ENCODE data around the gene EXOC2.

EXOC2 gene

DNA sequence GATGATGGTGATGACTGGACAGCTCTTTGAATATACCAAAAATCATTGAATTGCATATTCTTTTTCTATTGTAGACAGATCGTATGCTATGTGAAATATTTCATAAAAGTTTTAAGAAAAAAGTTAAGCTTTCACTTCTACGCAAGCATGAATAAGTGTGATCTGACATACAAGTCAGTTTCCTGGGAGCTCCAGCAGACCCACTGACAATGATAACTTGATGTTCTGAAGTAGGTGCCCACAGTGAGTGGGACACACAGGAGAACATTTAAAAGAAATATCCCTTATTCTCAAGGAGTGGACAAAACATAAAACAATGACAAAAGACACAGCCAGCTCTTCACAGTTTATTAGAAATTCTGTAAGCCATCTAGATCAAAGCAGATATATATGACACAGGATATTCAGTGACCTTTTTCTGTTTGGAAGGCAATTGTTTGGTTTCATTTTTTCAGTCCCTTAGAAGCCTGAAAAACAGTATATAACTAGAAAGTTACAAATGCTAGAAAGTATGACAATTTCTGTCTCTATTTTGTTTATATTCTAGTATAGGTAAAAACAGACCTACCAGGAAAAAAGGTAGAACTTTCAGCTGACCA lies 200.0 kb downstream of the EXOC2 start:
- DNase-seq, result no peak

DNA sequence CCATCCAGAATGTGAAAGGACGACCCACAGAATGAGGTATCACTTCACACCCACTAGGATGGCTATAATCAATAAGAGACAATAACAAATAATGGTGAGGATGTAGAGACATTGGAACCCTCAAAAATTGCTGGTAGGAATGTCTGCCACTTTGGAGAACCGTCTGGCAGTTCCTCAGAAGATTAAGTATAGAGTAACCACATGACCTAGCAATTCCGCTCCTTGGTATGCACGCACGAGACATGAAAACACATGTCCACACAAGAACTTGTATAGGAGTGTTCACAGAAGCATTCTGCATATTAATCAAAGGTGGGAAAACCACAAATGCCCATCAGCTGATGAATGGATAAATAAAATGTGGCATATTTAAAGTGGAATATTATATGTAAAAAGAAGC lies 200.8 kb downstream of the EXOC2 start:
- DNase-seq, result no peak

DNA sequence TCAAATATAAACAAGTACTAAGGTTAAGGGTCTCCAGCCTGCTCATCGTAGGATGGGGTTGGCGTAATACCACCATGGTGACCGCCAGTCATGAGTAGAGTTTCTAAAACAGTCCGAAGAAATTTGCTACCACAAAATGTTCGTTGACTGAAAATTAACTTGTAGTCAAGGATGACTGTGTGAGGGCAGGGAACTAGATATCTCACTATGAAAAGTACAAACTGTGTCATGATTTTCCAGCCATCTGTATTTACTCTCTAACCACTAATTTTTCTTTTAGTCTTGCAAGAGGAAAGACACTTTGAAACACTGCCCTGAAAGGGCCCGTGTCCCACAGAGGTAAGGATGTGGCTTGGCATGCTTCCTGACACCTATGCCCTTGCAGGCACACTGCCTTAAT lies 201.7 kb downstream of the EXOC2 start:
- no peak for DNase-seq

DNA sequence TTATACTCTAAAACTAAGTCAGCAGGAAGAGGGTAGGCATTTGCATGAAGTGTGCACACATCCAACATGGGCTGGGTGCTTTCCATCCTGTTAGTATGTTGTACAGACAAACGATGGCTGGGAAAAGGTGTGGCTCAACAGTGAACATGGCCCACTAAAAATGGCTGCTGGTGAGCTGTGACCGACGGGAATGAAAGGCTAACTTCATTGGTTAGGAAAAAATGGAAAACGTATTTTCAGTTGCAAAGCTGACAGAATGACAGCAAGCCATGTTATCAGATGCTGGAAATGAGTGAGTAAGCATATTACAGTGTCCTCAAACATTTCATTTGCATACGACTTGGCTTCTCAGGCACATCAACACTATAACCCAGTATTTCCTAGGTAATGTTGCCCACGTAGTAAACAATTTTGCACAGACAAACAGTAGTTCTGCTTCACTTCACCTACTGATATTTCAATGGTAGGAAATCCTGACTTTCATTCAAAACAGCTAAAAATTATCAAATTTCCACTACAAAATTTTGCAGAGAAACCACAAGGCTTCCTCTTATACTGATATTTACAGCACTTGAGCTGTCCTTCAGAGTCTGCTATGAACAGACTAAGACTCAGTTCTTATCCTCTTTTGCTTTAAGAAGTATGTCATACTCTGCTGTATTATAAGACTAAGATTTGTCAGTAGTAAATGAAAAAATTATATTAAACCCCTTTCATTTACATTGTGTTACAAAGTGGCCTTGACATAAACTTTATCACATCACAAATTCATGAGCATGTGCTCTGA lies 202.5 kb downstream of the EXOC2 start:
- no peak for DNase-seq

DNA sequence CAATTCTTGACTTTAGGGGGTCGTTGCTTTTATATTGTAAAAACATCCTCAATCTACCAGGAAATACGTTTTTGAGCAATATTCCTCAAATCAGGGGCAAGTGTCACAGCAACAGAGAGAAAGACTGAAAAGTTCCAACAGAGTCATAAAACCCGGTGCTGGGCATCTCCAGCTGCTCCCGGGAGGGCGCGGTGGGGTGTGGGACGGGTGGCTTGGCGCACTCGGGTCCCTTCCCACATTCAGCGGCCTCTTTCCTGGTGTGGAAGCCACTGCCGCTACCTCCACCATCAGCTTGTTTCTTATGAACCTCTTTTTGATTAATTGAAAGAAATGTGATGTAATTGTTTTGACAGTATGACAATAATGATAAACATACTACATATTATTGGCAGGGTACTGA lies 203.2 kb downstream of the EXOC2 start:
- no peak for DNase-seq

DNA sequence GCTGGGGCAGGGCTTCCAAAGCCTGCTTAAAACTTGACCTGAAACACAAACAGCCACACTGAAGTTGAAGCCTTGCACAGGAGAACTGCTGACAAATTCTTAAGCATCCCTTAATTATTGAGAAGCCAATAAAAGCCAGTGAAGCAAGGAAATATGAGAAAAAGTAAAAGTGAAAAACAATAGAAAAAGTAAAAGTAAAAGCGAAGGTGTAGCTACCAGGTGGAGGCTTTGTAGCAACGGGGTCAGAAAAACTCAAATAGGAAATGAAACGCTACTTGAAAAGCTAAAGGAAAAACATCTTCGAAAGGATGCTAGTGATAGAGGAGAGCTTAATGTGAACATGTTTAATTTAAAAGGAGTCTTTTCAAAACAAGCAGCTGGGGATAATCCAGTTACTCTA lies 203.9 kb downstream of the EXOC2 start:
- DNase-seq, result no peak

DNA sequence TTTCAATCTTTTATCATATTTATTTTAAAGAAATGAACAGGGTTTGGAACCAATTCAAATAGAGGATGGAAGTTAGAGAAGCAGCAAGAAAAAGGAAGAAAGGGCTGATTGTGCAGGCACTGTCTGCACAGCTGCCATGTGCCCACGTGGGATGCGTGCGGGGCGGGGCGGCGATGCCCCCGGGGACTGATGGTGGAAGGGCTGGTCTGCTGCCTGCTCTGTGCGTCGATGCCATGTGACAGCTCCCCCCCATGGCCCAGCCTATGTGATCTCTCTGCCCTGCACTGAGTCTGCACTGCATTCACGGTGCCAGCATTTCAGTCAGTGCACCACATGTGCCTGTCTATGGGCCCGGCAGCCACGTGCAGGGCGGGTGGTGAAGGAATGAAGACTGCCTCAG lies 205.0 kb downstream of the EXOC2 start:
- DNase-seq, result no peak

DNA sequence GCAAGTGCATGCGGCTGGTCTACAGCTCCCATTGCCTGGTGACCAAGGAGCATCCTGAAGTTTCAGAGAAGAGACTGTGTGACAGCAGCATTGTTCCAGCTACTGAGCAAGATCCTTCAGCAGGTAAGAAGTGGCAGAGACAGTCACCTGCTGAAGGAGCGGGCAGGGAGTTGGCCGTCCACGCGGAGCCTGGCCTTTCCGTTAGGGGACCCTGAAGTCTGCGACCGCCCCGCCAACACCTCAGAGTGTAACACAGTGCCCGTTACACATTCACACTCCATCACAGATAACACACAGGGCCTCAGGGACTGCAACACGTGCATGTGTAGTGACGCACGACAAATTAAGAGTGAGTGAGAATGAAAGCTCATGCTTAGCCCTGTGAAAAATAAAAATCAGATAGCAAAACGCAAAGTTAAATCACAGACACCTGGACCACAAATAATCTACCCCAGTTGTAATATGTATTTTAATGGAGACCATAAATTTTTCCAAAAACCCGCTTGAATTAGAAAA lies 207.2 kb downstream of the EXOC2 start:
- no peak for DNase-seq

DNA sequence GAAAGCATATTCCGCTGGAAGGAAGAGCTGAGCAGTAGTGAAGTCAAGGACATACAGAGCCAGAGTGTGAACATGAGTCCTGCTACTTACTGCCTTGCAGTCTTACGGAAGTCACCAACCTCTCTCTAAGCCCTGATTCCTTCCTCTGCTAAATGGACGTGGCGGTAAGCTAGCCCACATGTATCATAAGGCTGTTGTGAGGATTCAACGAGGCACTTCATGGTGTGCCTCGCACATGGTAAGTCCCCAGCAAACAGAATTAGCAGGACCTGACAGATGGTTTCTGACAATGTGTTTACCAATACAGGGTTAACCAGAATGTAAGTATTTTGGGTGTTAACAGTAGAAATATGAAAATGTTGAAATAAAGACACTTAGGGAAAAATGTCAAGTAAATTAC lies 208.2 kb downstream of the EXOC2 start:
- DNase-seq, result no peak

DNA sequence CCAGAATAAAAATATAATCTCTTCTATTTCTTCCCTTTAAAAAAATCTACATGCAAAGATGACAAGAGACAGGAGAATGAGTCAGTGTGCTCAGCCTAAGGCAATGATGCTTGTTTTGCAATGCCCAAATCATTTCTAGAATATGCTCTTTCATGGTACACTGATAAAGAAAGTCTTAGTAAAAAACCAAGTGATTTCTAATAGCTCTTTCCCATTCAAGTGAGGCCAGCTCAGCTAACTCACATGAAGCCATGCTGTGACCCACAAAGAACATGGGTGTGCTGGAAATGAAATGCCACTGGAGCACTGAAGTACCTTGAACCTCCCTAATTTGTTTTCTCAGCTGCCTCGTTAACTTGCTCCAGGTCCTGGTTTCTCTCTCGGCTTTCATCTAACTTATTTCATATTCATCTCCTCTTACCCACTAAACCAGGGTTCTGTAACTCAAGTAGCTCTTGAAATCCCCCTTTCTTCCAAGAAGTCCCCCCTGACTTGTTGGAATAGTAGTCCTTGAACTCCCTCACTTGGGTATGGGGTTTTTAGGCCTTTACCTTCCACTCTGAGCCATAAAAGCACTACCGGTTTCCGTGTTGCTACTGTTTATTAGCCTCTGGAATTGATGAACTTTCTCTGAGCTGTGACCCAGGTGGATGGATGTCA lies 208.7 kb downstream of the EXOC2 start:
- no peak for DNase-seq

DNA sequence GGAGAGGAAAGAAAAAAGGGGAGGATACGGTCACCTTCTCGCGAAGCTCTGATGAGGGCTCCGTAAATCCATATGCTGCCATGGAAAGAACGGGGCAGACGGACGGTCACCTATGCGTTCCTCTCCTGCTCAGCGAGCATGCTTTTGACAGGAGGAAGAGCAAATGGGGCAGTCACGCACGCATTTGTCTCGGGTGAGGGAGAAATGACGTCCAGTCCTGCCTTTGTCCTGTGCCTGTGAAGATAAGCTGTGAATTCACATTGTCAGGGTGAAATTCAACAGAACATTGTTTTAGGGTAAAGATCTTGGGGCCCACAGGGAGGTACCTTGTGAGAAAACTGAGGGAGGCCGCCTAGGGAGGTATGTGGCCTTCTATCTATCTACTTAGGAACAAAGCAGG lies 217.6 kb downstream of the EXOC2 start:
- no peak for DNase-seq

DNA sequence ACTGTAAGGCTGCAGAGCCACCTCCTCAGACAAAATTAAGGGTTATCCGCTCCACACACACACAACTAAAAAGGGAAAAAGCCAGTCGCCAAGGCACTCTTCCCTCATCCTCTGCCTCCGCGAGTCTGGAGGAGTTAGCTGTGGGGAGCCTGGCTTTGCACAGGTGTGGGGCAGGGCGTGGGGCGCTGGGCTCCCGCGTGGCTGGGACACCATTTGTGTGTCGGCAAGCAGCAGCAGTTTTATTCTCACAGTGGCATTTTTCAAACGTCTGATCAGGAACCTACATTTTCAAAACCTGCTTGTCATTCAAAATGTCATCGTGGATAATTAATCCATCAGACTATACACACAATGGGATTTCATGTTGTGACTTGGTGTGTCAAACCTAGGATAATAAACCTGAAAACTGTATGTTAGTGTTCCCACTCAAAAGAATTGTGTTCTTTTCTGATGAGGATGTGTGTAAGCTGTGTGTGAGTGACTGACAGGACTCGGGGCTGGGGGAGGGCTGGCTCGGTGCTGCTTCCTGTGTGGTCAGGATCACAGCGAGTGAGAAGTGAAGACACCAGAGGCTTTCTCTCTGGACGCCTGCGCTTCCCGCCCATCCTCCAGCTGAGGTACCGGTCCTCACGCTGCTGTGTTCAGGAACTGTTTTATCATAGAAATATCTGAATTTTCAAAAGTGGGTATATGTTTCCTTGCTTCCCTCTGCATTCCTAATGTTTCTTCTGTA lies 218.3 kb downstream of the EXOC2 start:
- DNase-seq, result no peak

DNA sequence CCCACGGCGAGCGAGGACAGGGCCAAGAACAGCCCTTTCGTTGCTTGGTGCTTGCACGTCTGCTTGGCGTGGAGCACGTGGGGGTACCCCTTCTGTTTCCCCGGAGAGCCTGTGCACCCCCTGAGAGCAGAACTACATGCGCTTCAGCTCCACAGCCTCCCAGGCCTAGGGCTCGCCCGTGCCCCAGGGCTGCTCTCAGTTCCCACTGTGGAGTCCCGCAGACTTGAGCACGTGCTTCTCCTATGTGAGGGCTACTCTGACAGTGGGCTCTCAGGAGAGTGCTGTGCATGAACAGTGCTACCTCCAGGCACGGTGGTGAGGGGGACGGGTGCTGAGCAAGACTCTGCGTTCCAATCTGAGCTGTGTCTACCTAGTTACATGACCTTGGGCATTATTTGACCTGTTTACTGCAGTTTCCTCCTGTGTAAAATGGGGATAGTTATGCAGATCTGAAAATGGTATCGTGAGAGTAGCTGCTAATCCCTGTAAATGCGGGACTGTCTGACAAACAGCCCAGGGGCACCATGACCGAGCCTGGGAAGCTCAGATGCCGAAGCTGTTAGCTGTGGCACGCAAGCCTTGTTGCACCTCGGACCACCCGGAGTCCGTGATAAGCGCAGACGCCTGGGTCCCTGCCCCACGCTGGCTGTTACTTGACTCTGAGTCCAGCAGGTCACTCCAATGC lies 219.0 kb downstream of the EXOC2 start:
- no peak for DNase-seq

DNA sequence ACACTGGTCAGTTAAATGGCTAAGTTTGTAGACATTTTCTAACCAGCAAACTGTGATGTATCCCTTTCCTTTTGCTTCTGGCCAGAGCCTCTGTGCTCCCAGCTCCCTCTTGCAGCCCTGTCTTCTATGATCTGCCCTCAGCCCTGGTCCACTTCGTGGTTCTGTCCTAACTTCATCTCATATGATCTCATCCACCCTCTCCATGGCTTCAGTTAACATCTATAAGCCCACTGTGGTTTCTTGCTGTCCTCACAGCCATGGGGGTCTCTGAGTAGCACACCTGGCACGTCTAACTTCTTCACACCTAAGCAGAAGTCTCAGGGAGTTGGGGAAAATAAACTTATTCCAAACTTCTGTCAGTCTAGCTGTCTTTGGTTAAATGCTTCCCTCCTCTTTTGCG lies 219.6 kb downstream of the EXOC2 start:
- no peak for DNase-seq

DNA sequence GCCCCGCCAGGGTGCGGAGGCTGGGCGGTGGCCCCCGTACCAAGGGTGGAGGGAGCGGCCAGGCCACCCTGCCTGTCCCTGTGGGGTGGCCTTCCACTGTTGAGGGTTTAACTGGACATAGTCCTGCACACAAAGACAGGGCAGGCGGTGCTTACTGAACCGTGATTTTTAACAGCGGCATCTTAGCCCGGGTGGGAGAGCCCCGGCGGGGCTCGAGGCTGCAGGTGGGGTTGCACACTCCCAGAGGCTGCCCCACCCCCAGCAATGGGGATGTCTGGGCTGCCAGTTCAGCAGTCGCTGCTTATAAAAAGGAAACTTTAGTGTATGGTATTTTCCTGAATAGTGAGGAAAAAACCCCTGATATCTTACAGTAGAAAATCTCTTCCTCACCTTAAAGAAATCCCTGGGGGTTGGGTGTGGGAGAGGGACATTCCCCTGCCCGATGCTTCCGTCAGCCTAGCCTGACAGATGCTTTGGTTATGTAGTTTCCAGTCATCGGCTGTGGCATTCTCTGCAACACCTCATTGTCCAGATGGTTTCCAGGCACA lies 222.0 kb downstream of the EXOC2 start:
- no peak for DNase-seq

DNA sequence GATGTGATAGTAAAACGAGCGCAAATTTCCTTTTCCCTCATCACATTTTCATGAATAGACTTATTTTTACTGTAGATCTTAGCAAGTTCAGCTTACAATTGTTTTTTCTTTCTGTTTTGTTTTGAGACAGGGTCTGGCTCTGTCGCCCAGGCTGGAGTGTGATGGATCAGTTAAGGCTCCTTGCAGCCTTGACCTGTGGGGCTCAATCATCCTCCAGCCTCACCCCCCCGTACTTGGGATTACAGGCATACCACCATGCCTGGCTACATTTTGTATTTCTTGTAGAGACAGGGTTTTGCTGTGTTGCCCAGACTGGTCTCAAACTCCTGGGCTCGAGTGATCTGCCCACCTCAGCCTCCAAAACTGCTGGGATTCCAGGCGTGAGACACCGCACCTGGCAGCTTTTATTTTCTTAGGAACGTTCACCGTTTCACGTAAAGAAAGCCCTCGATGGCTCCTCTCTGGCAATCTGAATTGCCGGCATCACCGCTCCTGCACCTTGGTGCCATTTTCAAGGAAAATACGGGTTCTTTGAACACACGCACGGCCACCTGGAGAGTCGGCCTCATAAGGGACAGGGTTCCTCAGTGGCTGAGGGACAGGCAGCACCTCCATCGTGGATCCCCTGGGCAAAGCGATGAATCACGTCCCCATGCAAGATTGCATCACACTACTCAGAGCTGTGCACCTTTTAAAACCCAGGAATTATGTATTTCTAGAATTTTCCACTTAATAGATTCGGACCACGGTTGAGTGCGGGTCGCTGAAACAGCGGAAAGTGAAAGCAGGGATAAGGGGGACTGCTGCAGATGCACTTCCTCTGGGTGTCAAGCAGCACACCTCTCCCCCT lies 222.7 kb downstream of the EXOC2 start:
- DNase-seq, result no peak

DNA sequence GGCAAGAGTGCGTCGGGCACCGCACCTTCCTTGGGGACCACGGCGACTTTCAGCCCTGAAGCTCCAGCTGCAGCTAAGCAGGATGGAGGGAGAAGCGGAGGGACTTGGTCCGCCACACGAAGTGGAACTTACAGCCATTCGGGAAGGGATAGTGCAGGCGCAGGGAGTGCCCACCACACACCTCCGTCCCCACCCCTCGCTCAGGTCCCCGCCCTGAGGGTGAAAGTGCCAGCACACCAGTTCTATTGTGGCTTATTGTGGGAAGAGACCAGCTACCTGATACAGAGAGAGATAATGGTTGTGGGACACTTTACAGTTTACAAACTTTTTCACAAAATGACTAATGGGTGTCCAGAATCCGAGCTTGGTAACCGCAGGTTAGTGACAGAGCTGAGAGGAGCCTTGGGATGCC lies 225.3 kb downstream of the EXOC2 start:
- no peak for DNase-seq

DNA sequence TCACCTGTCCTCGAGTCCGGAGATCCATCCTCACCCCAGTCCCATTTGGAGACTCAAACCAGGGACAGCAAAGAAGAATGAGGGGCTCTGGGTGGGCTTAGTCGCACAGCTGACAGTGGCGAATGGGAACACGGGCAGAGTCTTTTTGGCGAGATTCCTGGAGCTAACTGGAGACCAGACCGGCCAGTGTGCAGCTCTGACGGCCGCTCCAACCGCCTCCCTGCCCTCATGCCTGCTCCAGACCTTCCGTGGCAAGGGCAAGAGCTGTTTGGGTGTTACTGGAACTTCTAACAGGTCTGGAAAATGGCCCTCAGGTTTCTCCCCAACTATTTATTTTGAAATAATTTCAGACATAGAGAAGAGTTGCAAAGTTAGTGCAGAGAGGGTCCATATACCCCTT lies 225.8 kb downstream of the EXOC2 start:
- no peak for DNase-seq

DNA sequence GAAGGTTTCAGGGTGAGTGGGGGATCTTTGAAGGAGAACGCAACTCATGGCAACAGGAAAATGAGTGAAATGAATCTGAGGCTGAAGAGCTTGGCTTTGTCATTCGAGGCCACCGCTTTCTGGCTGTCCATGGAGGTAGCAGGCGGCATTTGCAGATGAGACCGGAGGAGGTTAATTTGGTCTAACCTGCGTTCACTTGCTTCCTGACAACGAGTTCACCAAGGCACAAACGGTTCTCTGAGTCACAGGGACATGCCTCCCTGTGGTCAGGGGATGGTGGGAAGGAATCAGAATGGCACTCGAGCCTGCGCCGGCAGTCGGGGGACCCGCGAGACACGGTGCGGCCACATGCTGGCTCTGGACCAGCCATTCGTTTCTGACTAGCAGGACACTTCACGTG lies 226.4 kb downstream of the EXOC2 start:
- DNase-seq, result no peak

DNA sequence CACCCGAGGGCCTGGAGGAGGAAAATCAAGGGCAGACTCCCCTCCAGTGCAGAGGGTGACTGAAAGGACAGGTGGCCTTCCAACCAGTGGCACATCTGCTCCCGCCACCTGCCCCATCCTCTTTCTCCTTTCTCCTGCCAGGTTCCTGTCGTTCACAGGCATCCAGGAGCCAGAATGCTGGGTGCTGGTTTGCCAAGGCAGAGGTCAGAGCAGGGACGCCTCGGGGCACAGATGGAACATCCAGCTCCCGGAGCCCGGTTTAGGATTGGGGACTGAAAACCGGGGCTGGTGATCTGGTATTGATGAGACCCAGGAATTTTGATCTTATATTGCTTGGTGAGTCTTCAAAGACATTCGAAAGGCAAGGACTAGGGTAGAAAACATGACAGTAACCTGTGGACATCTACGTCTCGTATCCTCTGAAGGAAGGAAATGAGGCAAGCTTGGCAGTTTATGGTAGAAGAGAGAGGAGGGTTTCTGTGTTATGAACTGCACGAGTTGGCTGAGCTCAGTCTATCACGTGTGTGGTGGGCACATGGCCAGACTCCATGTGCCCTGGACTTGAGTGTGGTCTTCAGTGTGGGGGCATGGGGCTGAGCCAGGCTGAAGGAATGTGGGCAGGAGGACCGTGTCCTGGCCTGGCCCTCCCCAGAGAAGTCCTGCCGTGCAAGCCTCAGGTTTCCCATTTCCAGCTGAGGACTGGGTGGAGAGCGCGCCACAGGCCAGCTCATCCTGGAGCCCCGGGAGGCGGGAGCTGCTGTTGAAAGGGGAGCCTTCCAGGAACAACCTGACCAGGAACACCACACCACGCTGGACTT lies 227.2 kb downstream of the EXOC2 start:
- DNase-seq, result no peak

DNA sequence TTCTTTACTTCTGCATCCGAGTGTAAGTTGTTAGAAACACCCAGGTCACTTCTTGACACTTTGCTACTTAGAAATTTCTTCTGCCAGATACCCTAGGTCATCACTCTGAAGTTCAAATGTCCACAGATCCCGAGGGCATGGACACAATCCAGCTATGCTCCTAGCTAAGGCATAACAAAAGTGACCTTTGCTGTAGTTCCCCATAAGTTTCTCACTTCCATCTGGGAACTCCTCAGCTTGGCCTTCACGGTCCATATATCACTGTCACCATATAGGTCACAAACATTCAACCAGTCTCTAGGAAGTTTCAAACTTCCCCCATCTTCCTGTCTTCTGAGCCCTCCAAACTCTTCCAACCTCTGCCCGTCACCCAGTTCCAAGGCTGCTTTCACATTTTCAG lies 236.1 kb downstream of the EXOC2 start:
- no peak for DNase-seq

Data from NCI-H1930 (cell line).